HG03066 (cell line): ENCODE measurements around the gene PXK.
A peak's percentile ranks its signal among the peaks of the same experiment; 100 is the strongest.

ENCODE experiments used
- ATAC-seq: cut with Tn5 transposase; IDR thresholded peaks from one replicate; pipeline ENCODE4 v1.9.1; 2021; ENCODE audit warnings: low read depth; ENCODE audit not compliant: unreplicated experiment

PXK gene

DNA sequence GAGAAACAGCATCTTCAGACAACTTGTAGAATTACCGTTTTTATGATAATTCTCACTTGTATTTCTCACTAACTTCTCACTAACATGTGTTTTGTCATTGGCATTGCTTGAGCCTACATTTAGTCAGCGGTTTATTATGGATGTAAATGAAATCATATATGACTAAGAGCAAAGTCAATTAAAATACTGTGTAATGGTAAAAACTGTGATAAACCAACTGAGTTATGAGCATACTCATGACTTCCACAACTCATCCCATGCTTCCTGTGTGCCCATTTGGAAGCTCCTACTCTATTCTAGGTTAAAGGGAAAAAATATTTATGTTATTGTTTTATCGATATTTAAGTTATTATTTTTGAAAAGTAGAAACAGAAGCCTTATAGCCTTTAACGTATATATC lies 12.8 kb downstream of the PXK start:
- no peak for ATAC-seq

DNA sequence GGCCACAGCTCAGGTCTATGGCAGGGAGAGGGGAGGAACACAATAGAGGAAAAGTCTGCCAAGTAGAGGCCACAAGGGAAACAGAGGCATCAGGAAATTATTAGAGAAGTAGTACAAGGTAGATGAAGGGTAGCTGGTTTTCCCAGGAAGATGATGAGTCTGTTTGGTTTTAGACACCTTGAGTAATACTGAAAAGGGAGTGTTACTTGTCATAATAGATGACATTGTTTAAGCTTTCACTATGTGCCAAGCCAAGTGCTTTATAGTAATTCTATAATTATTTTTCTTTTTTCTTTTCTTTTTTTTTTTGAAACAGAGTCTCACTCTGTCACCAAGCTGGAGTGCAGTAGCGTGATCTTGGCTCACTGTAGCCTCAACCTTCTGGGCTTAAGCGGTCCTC lies 13.7 kb downstream of the PXK start:
- ATAC-seq: no peak

DNA sequence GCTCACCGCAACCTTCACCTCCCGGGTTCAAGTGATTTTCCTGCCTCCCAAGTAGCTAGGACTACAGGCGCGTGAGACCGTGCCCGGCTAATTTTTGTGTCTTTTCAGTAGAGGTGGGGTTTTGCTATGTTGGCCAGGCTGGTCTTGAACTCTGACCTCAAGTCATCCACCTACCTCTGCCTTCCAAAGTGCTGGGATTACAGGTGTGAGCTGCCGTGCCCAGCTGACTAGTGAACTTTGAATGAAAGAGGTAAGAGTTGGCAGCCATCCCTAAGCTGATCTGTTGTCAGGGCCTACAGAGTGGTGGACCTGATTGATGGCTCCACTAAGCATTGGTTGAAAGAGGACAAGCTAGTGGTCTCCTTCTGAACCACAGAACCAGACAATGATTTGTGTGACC lies 15.3 kb downstream of the PXK start:
- no peak for ATAC-seq

DNA sequence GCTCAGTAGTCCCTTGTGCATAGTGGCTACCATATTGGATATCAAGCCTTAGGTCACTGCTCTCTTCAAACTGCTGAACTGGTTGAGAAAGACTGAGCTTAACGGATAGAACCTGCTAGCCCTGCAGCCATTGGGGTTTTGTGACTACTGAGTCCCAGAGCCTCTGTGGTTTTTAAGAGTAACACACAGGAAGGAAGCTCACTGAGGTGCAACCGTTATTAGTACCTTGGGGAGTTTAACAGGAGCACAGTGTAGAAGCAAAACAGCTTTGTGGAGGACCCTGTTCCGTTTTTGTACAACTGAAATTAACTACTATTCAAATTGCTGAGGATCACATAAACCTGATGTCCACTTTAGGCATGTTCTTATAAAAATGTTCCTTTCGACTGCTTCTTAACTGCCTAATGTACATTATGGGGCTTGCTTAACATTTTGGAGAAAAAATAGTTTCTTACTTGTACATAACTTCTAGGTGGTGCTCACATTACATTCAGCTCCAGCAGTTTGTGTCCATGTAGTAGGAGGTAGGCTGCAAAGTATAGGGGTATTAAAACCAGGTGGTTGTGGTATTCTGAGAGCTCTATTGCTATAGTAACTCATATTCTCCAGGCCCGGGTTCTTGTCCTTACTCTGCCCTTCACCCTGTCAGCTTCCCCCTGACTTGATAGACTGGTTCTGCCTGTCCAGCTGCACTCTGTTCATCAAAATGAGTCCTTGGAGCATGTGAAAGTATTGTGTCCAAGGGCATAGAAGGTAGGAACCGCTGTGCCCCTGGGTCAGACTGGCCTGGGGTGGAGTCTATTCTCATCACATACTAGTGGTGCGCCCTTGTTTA lies 17.3 kb downstream of the PXK start:
- ATAC-seq: peak; percentile 85

DNA sequence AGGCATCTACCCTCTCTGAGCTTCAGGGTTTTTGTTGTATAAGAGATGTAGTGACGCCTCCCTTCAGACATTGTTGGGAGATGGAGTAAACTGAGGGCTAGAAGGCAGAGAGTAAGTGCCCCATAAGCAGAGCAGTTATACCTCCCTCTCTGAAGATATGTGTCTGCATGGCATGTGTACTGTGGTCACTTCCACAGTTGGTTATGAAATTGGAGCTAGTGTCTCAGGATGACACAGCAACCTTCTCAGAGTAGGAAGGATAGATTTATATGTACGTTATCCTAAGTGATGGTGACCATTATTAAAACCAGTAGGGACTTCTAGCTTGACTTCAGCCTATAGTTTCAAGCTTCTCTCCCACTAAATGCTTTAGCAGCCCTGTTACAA lies 17.9 kb downstream of the PXK start:
- no peak for ATAC-seq

DNA sequence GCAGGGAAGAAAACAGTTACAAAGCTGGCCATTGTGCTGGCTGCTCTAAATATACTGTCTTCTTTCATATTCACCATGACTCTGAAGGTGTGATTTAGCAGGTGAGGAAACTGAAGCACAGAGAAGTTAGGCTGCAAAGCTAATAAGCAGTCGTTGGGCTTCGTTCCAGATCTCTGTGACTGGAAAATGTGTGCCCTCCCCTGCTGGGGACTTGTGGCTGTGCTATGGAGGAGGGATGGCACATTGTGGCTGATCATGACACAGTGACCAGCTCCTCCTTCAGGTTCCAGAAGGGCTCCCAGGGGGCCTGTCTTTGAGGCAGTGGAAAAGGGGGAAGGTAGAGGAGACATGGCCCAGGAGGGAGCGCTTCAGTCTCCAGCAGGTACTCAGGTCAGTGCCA lies 19.2 kb downstream of the PXK start:
- no peak for ATAC-seq

DNA sequence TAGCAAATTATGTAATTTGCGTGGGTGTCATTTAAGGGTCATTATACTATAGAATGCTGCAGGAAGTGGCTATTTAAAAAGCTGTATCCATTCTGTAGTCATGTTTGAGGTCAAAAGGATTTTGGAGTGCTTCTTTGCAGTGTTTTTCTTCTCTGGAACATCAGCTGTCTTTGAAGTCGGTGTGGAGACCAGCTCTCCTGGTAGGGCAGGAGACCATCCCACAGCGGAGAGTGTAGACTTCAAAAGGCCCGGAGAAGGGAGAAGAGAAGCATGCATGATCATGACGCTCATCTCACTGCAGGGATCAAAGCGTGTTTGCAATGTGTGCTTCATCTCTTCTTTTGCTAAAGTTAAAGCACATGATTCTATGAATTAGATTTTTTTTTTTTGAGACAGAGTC lies 19.9 kb downstream of the PXK start:
- ATAC-seq: no peak

DNA sequence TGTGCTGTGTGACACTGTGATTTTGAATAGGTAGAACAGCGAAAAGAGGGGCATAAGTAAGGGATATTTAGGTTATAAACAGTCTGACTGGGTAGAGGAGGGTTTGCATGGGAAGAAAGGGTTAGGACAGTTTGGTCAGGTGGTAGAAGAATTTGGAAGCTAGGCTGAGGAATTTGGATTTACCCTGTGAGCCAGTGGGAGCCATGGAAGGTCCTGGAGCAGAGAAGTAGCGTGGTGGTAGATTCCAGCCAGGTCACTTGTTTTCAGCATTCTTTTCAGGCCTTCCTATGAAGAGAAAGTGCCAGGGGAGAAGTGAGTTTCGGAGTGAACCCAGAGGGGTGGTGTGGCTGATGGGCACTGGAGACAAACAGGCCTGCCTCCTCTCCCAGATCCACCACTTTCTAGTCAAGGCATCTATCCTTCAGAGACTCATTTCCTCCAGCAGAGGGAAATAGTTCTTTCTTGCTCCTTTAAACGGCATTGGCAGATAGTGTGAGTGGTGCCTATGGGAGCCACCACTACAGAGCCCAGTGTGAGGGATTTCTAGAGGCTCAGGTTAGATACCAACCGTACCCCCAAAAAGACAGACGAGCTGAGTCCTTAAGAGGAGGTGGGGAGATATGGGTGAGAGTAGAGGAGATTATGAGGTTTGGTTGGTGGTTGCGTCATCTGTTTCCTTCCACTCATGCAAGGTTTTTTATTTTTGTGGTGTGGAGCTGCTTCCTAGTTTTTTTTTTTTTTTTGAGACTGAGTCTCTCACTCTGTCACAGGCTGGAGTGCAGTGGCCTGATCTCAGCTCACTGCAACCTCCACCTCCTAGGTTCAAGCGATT lies 21.2 kb downstream of the PXK start:
- ATAC-seq: no peak

DNA sequence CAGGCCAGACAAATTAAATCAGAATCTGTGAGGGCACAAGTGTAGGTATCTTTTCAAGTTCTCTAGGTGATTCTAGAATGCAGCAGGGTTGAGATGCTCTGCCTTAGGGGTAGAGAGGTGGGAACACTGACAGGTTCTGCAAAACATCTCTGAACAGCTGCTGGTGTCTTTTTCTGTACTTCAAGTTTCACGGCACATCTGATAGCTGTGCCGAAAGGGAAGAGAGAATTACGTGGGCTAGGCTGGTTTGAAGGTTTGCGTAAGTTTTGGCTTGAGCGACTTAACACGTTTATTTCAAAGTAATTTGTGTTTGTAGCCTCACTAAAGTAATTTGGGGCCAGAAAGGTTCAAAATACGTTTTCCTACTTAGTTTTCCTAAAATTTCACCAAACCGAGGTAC lies 22.5 kb downstream of the PXK start:
- peak; percentile 72 for ATAC-seq

DNA sequence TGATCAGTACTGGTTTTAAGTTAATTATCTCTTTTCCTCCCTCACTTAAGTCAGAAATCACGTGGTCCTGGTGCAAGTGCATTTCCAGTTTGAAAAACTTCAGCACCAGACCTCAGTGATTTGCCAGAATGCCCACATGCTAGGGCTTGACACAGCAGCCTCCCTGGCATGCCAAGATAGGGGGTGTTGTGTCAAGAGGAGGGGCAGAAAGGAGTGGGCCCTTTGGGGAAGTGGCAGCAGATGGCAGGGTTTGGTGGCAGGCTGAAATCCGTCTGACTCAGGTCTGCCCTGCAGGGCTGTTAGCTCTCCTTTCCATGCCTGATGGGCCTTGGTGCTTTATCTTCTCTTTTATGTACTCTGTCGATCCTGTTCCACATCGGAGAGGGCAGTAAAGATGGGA lies 23.4 kb downstream of the PXK start:
- no peak for ATAC-seq

DNA sequence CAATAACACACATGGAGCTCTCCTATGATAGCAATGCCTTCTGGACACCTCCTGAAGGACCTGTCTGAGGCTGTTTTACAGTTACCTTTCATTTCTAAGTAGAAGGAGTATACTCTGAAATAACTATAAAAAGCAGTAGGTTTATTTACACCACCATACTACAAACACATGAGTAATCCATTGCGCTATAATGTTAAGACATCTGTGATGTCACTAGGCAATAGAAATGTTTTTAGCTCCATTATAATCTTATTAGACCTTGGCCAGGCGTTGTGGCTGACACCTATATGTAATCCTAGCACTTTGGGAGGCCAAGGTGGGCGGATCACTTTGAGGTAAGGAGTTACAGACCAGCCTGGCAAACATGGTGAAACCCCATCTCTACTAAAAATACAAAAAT lies 24.7 kb downstream of the PXK start:
- no peak for ATAC-seq

DNA sequence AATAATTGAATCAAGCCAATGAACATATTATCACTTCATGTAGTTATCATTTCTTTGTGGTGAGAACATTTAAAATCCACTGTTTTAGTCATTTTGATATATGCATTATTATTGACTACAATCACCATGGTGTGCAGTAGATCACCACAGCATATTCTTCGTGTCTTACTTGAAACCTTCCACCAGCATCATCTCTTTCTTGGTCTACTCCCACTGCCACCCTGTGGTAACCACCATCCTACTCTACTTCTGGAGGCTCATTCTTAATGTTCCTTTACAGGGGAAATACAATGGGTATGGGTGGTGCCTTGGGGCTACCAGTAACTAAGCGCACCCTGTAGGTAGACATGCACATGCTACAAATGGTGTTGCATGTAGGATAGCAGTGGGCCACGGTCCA lies 25.4 kb downstream of the PXK start:
- ATAC-seq: no peak

DNA sequence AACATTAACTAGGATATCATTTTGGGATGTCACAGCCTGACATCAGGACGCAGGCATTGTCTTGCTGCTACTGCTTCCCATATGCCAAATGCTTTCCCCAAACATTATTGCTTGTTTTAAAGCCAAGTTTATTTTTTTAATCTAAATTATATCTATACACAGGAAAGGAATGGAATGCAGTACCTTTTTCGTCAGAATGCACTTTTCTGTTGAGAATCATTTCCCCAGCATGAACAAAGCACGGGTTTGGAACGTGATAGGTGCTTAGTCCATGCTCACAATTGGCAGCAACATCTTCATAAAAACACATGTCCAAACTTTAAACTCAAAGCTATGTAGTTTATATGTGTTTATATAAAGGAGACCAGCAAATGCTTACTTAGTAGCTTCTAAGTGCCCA lies 26.1 kb downstream of the PXK start:
- ATAC-seq: no peak

DNA sequence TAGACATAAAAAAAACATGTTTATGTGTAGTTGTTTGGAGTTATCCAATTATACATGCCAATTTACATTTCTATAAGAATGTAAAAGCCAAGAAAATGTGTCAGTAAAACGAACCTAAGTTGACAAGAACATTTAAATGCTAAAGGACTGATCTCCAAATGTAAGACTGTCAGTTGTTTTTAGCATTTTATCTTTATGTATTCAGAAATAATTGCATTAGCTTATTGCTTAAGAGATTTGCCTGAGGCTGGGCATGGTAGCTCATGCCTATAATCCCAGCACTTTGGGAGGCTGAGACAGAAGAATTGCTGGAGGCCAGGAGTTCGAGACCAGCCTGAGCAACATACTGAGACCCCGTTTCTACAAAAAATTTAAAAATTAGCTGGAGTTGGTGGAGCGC lies 26.9 kb downstream of the PXK start:
- no peak for ATAC-seq

DNA sequence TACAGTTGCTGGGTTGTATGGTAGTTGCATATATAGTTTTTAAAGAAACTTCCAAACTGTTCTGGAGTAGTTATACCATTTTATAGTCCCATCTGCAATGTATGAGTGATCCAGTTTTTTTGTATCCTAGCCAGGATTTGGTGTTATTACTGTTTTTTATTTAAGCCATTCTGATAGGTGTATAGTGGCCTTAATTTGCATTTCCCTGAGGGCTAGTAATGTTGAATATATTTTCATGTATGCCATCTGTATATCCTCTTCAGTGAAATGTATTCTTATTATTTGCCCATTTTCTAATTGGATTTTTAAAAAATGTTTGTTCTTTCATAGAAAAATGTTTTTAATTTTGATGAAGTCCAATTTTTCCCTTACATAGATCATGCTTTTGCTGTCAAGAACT lies 29.2 kb downstream of the PXK start:
- ATAC-seq: no peak

DNA sequence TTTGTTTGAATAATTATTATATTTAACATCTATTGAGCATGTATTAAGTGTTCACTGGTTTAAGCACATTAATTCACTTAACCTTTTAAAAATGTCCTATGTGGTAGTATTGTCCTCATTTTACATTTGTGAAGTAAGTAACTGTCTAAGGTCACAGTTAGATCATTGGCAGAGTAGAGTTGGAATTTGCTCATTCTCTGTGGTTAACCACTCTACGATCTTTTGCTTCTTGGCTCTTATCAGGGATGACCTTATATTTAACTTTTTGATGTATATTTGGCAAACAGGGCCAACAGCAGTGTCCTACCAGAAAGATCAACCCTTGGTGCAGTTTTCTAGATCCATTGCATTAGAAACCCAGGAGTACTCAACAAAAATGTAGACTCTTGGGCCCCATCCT lies 34.0 kb downstream of the PXK start:
- ATAC-seq: no peak

DNA sequence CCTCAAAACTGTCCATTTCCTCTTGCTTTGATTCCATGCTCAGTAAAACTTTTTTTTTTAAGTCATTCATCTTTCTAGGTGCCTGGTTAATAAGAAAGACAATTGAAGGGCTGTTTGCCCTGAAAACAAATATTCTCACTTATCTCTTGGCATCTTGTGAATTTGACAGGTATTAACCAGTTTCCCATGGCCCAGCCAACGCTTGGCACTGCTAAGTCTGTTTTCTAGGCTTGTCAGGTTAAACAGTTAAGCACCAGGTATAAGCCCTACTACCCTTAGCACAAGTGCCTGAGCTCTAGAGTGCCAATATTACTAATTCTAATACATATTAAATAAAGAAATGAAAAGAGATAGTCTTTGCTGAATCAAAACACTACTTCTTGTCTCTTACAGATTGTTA lies 36.3 kb downstream of the PXK start:
- ATAC-seq: no peak

DNA sequence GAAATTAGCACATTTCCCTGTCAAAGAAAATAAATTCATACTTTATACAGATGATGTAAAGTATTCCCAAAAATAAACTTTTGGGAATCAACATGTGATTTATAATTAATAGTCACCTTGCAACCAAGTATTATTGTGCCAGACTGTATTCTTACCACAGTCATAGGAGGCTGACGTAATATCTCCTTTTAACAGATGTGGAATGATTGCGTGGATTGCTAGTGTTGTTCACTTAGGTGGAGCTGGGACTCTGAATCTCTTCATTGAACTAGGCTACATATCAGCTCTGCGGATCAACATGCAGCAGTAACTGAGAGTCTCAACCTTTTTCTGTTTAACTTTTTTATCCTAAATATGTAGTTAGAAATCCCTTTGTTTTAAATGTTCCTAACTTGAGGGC lies 37.2 kb downstream of the PXK start:
- ATAC-seq: no peak

DNA sequence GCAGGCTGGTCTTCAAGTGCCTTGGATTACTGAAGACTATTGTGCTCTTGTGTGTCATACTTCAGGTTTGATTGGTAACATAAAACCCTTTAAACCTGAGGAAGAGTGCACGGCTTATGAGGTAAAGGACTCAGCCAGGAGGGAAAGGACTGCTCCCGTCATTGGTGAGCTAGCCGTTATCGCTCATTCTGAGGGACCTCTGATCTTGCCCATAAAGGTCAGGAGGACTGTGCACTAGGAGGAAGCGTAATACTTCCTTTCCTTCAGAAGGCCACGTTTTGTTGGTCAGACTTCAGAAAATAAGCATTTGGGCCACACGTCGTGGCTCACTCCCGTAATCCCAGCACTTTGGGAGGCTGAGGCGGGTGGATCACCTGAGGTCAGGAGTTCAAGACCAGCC lies 37.7 kb downstream of the PXK start:
- no peak for ATAC-seq

DNA sequence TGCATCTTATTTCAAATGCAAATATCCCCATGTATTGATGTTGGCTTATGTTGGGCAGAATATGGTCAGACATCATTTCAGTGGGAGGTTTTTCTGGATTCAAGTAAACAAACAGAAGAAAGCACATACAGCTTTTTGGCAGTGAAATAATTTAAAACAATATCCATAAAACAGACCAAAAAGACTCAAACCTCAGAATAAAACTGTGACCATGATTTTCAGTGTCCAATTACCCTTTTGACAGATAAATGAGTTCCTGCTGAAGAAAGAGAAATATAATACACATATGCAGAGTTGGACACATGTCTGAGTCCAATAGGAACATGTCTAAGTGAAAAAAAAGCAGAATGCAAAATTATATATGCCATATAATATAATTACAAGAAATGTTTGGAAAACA lies 39.1 kb downstream of the PXK start:
- no peak for ATAC-seq

DNA sequence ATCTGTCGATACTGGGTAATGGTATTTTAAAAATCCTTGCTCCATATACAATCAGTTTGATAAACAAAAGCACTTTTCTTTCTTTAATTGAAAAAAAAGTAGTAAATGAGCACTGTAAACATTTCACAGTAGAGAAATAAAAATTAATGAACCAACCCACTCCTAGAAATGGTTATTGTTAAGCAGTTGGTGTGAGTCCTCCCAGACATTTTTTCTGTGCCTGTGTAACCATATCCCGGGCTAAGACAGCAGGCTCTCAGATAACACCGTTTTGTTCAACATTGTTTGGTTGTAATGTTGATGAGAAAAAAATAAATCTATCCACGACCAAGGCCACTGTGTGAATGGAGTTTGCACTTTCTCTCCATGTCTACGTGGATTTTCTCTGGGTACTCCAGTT lies 42.6 kb downstream of the PXK start:
- ATAC-seq: no peak

DNA sequence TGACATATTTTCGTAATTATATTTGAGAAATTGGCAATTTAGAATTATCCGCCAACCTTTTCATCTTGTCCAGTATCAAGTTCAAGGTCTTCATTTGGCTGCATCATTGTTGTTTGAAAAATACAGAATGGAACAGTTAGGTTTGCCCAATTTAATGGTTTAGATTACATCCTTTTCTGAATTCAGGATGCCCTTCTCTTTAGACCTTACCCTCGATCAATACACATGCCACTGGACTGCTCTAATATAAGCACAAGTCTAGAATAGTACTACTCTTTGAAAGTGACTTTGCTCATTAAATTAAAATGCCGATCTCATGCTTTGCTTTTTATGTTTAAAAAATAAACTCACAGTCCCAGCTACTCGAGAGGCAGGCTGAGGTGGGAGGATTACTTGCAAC lies 44.5 kb downstream of the PXK start:
- ATAC-seq: no peak
